Raji (cell line): Measurements from ENCODE around the gene ADIG.

ENCODE experiments used
- POLR2A ChIP-seq: IDR thresholded peaks from 2 replicates; pipeline ENCODE4 v1.6.1; 2011; ENCODE audit warnings: low read depth, low read length, control low read depth; ENCODE audit not compliant: insufficient read depth

Gene ADIG

GRCh38 chr20:38631155-38632022 is 50.4 kb downstream of the ADIG start:
- TF ChIP-seq POLR2A, result no peak

GRCh38 chr20:38633577-38634093 is 52.6 kb downstream of the ADIG start:
- TF ChIP-seq POLR2A, result no peak

GRCh38 chr20:38635721-38636288 is 54.8 kb downstream of the ADIG start:
- TF ChIP-seq POLR2A, result peak; percentile 24; the same call in 1 of the 2 replicates
